ENCODE data around the gene ABTB2.

ABTB2 gene

GRCh38 chr11:34348919-34349318 is 8.9 kb downstream of the ABTB2 start:
- no peak overlapping the region for H3K27ac ChIP-seq (ENCODE audit: low read length)
- H3K79me2 ChIP-seq (ENCODE audit: insufficient read depth, low read length) = no peaks in the 10 kb centered on the region
- no peak for TF ChIP-seq CTCF (IDR thresholded peaks at IDR 0.05; ENCODE audit: borderline replicate concordance, extremely low read depth, low read length, poor library complexity, severe bottlenecking)
- TF ChIP-seq EZH2 (IDR thresholded peaks at IDR 0.05; ENCODE audit: borderline replicate concordance, low read depth, low read length, severe bottlenecking) = no peak
- H3K9me3 ChIP-seq (ENCODE audit: insufficient read depth, low read length, severe bottlenecking) = no peaks in the 10 kb centered on the region
- DNase-seq (no peak), ATAC-seq (ENCODE audit: insufficient read depth, low read depth) (no peak)
- H3K36me3 ChIP-seq (ENCODE audit: insufficient read depth, low read length) = no peaks in the 10 kb centered on the region
- no peaks in the 10 kb centered on the region for H4K20me1 ChIP-seq (ENCODE audit: insufficient read depth, low read length)
- peaks cover 32% of the 10 kb centered on the region for H3K27me3 ChIP-seq (ENCODE audit: insufficient read depth, low read length, poor library complexity)
- H2AFZ ChIP-seq (ENCODE audit: low read depth, low read length) = no peak overlapping the region
- H3K4me2 ChIP-seq (ENCODE audit: insufficient read depth, low read length) = no peak overlapping the region
- H3K9ac ChIP-seq (ENCODE audit: low read depth, low read length) = no peak overlapping the region
- H3K4me3 ChIP-seq (ENCODE audit: low read depth in 1 of 2, low read length in 2 of 2) = no peak overlapping the region
- H3K4me1 ChIP-seq (ENCODE audit: insufficient read depth, low read length) = no peaks in the 10 kb centered on the region

- TF ChIP-seq EZH2 (IDR thresholded peaks at IDR 0.05; ENCODE audit: borderline replicate concordance, low read depth, low read length, severe bottlenecking) = no peak
- no peak for TF ChIP-seq CTCF (IDR thresholded peaks at IDR 0.05; ENCODE audit: borderline replicate concordance, extremely low read depth, low read length, poor library complexity, severe bottlenecking)
- no peak for ATAC-seq (ENCODE audit: insufficient read depth, low read depth)
- no peaks in the 10 kb centered on the region for H3K4me1 ChIP-seq (ENCODE audit: insufficient read depth, low read length)
- H4K20me1 ChIP-seq (ENCODE audit: insufficient read depth, low read length) = no peaks in the 10 kb centered on the region
- no peaks in the 10 kb centered on the region for H3K9me3 ChIP-seq (ENCODE audit: insufficient read depth, low read length, severe bottlenecking)
- peaks cover 32% of the 10 kb centered on the region for H3K27me3 ChIP-seq (ENCODE audit: insufficient read depth, low read length, poor library complexity)
- no peak overlapping the region for H3K27ac ChIP-seq (ENCODE audit: low read length)
- no peak overlapping the region for H3K9ac ChIP-seq (ENCODE audit: low read depth, low read length)
- H3K4me2 ChIP-seq (ENCODE audit: insufficient read depth, low read length) = no peak overlapping the region
- no peak overlapping the region for H3K4me3 ChIP-seq (ENCODE audit: low read depth in 1 of 2, low read length in 2 of 2)
- H3K36me3 ChIP-seq (ENCODE audit: insufficient read depth, low read length) = no peaks in the 10 kb centered on the region
- H3K79me2 ChIP-seq (ENCODE audit: insufficient read depth, low read length) = no peaks in the 10 kb centered on the region
- DNase-seq = no peak
- no peak overlapping the region for H2AFZ ChIP-seq (ENCODE audit: low read depth, low read length)
These were observed 9.7 kb downstream of the ABTB2 start for GRCh38 chr11:34348096-34348495.

GRCh38 chr11:34346551-34346950 is 11.3 kb downstream of the ABTB2 start:
- TF ChIP-seq EZH2 (IDR thresholded peaks at IDR 0.05; ENCODE audit: borderline replicate concordance, low read depth, low read length, severe bottlenecking) (no peak), CTCF (IDR thresholded peaks at IDR 0.05; ENCODE audit: borderline replicate concordance, extremely low read depth, low read length, poor library complexity, severe bottlenecking) (no peak)
- Histone ChIP-seq H3K4me3 (ENCODE audit: low read depth in 1 of 2, low read length in 2 of 2) (no peak overlapping the region), H3K79me2 (ENCODE audit: insufficient read depth, low read length) (no peaks in the 10 kb centered on the region), H4K20me1 (ENCODE audit: insufficient read depth, low read length) (no peaks in the 10 kb centered on the region), H3K27ac (ENCODE audit: low read length) (no peak overlapping the region), H3K36me3 (ENCODE audit: insufficient read depth, low read length) (no peaks in the 10 kb centered on the region), H3K9me3 (ENCODE audit: insufficient read depth, low read length, severe bottlenecking) (no peaks in the 10 kb centered on the region), H3K27me3 (ENCODE audit: insufficient read depth, low read length, poor library complexity) (peaks cover 39% of the 10 kb centered on the region), H3K4me2 (ENCODE audit: insufficient read depth, low read length) (no peak overlapping the region), H3K4me1 (ENCODE audit: insufficient read depth, low read length) (no peaks in the 10 kb centered on the region), H2AFZ (ENCODE audit: low read depth, low read length) (no peak overlapping the region), H3K9ac (ENCODE audit: low read depth, low read length) (no peak overlapping the region)
- DNase-seq = no peak
- ATAC-seq (ENCODE audit: insufficient read depth, low read depth) = no peak

- H3K4me2 ChIP-seq (ENCODE audit: insufficient read depth, low read length) = no peak overlapping the region
- H3K27ac ChIP-seq (ENCODE audit: low read length) = no peak overlapping the region
- no peak for ATAC-seq (ENCODE audit: insufficient read depth, low read depth)
These were observed 11.8 kb downstream of the ABTB2 start for GRCh38 chr11:34345991-34346480.

More at GRCh38 chr11:34345991-34346480, 11.8 kb downstream of the ABTB2 start:
- Histone ChIP-seq H3K79me2 (ENCODE audit: insufficient read depth, low read length) (no peaks in the 10 kb centered on the region), H4K20me1 (ENCODE audit: insufficient read depth, low read length) (no peaks in the 10 kb centered on the region), H3K4me3 (ENCODE audit: low read depth in 1 of 2, low read length in 2 of 2) (no peak overlapping the region), H3K4me1 (ENCODE audit: insufficient read depth, low read length) (no peaks in the 10 kb centered on the region), H3K9me3 (ENCODE audit: insufficient read depth, low read length, severe bottlenecking) (no peaks in the 10 kb centered on the region), H3K27me3 (ENCODE audit: insufficient read depth, low read length, poor library complexity) (peaks cover 39% of the 10 kb centered on the region), H3K9ac (ENCODE audit: low read depth, low read length) (no peak overlapping the region), H2AFZ (ENCODE audit: low read depth, low read length) (no peak overlapping the region), H3K36me3 (ENCODE audit: insufficient read depth, low read length) (no peaks in the 10 kb centered on the region)
- TF ChIP-seq CTCF (IDR thresholded peaks at IDR 0.05; ENCODE audit: borderline replicate concordance, extremely low read depth, low read length, poor library complexity, severe bottlenecking) = no peak
- no peak for TF ChIP-seq EZH2 (IDR thresholded peaks at IDR 0.05; ENCODE audit: borderline replicate concordance, low read depth, low read length, severe bottlenecking)
- no peak for DNase-seq

All from DND-41 (cell line).